Right atrium auricular region (tissue), 2 donors: Measurements from ENCODE around the gene CNNM2. TPM values are rescaled to one million over a fixed set of nuclear protein-coding genes. Genes with fewer than 3 reads are reported as not detected.

Experiments used
- DNase-seq: peaks from one replicate; pipeline ENCODE4 v3.0.0-alpha.2; 2019; ENCODE audit warnings: low spot score
- H3K27ac ChIP-seq, 2 donors: fragments of 200-600 bp; sonication (generic); 1 replicate in 1 of 2; 2 replicates in 1 of 2; pipeline ENCODE4 v1.5.1; 2016 to 2019
- H3K27me3 ChIP-seq, 2 donors: fragments of 200-600 bp; sonication (generic); one replicate each; pipeline versions ENCODE4 v1.5.1 to v1.6.0; 2017 to 2019
- H3K36me3 ChIP-seq: fragments of 200-600 bp; sonication (generic); one replicate; pipeline ENCODE4 v1.5.1; 2016
- H3K4me1 ChIP-seq, 2 donors: fragments of 200-600 bp; sonication (generic); one replicate each; pipeline versions ENCODE4 v1.5.1 to v1.6.0; 2017 to 2019
- H3K4me3 ChIP-seq, 2 donors: fragments of 200-600 bp; sonication (generic); 1 replicate in 1 of 2; 2 replicates in 1 of 2; pipeline ENCODE4 v1.5.1; 2017 to 2019; ENCODE audit warnings: mild to moderate bottlenecking in 1 of 2, moderate library complexity in 1 of 2
- H3K9me3 ChIP-seq, 2 donors: fragments of 200-600 bp; sonication (generic); one replicate each; pipeline ENCODE4 v1.5.1; 2019
- total RNA-seq, 2 donors: library from RNA; depleted of rRNA; stranded (reverse); fragments of >200 nt; gene quantifications; one replicate each; pipeline ENCODE4 v1.1.0, GENCODE V29; 2016
- TF ChIP-seq, protein P1 (sequence below), 2 donors: fragments of 200-600 bp; sonication (generic); IDR thresholded peaks; one replicate each; pipeline ENCODE4 v1.5.1; 2019; ENCODE audit warnings: antibody characterized with exemption in 2 of 2

CNNM2 gene
- total RNA-seq, 2 donors from 2014 or later = 3.3 to 4.1 TPM

DNA sequence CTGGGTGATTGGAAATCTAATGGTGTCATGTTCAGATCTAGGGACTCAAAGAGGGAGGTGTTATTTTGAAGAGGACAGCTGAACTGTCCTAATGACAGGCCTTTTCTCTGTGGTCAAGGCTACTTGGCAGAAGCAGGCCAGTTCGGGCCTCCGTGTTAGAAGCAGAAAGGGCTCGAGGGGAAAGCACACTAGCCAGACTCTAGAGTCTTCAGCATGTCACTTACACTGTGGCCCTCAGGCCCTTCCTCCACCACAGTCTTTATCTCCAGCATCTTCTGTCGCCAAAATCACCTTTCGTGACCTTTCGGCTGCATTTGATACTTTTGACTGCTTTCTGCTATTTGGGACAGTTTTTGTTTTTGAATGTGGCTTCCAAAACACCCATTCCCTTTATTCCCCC, 123.3 kb downstream of the CNNM2 start:
- TF ChIP-seq, protein P1, sequence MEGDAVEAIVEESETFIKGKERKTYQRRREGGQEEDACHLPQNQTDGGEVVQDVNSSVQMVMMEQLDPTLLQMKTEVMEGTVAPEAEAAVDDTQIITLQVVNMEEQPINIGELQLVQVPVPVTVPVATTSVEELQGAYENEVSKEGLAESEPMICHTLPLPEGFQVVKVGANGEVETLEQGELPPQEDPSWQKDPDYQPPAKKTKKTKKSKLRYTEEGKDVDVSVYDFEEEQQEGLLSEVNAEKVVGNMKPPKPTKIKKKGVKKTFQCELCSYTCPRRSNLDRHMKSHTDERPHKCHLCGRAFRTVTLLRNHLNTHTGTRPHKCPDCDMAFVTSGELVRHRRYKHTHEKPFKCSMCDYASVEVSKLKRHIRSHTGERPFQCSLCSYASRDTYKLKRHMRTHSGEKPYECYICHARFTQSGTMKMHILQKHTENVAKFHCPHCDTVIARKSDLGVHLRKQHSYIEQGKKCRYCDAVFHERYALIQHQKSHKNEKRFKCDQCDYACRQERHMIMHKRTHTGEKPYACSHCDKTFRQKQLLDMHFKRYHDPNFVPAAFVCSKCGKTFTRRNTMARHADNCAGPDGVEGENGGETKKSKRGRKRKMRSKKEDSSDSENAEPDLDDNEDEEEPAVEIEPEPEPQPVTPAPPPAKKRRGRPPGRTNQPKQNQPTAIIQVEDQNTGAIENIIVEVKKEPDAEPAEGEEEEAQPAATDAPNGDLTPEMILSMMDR (IDR thresholded peaks at IDR 0.05) = no peak
- no peak for DNase-seq
- no peaks in the 10 kb centered on the region for H3K27me3 ChIP-seq
- no peaks in the 10 kb centered on the region for H3K9me3 ChIP-seq
- no peak overlapping the region for H3K4me3 ChIP-seq
- H3K4me1 ChIP-seq = peaks cover 0 to 19% of the 10 kb centered on the region in 2 donors
- H3K27ac ChIP-seq = no peak overlapping the region
- H3K36me3 ChIP-seq = no peaks in the 10 kb centered on the region

DNA sequence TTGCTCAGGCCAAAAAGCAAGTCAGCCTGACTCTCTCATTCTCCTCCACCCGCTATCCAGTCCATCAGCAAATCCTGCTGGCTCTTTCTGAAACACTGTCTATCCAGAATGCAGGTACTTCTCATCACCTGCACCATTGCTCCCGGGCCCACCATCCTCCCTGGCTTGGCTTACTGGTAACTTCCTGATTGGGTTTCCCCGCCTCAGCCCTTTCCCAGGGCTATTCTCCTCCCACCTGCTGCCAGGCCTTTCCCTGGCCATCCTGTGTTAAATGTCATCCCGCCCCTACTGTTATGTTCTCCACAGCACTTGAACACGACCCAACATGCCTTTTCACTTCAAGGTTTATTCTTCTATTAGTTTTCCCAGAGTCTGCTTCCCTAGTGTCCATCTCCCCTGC, 124.0 kb downstream of the CNNM2 start:
- TF ChIP-seq, protein P1 (IDR thresholded peaks at IDR 0.05) = no peak
- DNase-seq = no peak
- Histone ChIP-seq H3K27ac (no peak overlapping the region), H3K36me3 (no peaks in the 10 kb centered on the region), H3K27me3 (no peaks in the 10 kb centered on the region), H3K4me1 (peaks cover 0 to 19% of the 10 kb centered on the region in 2 donors), H3K4me3 (no peak overlapping the region), H3K9me3 (no peaks in the 10 kb centered on the region)

DNA sequence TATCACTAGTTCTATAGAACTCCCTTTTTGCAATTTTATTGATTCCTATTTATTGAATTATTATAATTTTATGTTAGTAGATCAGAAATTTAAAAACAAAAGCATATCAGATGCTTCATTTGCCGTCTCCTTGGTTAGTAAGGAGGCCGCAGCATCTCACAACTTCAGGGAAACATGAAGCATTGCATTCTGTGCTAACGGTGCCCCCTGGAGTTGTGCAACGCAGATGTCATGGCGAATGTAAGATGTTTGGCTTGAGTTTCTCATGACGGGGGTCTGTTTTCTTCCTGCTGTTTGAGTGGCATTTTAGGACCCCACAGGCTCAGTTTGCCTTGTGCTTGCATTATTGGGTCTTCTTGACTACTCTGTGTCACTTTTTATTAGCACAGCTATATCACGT, 124.8 kb downstream of the CNNM2 start:
- Histone ChIP-seq H3K27ac (no peak overlapping the region), H3K36me3 (no peaks in the 10 kb centered on the region), H3K4me3 (no peak overlapping the region), H3K9me3 (no peaks in the 10 kb centered on the region), H3K27me3 (no peaks in the 10 kb centered on the region), H3K4me1 (peaks cover 0 to 19% of the 10 kb centered on the region in 2 donors)
- DNase-seq = no peak
- TF ChIP-seq, protein P1 (IDR thresholded peaks at IDR 0.05) = no peak

DNA sequence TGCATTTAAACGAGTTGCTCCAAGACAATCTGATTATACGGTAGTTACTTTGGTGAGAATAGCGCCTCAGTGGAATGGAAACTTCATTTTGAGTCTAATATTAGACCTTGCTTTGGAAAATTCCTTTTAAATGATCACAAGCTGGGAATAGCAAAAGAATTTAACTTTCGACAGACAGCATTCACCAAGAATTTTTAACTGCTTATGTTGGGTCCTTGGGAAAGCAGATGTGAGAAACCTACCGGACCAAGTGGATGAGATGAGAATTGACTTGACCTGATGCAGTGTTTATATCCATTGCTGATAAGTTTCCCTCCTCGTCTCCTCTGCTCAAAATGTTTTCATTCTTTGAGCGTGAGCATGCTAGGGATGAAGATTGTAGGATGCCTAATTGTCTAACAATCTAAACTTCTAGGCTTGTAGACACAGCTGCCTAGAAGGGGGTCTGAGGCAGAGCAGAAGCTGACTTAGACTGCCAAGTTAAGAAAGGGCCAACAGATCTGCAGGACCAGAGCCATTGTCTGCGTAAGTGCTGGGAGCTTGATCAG, 126.9 kb downstream of the CNNM2 start:
- Histone ChIP-seq H3K27ac (no peak overlapping the region), H3K36me3 (no peaks in the 10 kb centered on the region), H3K4me1 (peaks cover 0 to 19% of the 10 kb centered on the region in 2 donors), H3K9me3 (no peaks in the 10 kb centered on the region), H3K27me3 (no peaks in the 10 kb centered on the region), H3K4me3 (no peak overlapping the region)
- DNase-seq = no peak
- TF ChIP-seq, protein P1 (IDR thresholded peaks at IDR 0.05) = no peak

DNA sequence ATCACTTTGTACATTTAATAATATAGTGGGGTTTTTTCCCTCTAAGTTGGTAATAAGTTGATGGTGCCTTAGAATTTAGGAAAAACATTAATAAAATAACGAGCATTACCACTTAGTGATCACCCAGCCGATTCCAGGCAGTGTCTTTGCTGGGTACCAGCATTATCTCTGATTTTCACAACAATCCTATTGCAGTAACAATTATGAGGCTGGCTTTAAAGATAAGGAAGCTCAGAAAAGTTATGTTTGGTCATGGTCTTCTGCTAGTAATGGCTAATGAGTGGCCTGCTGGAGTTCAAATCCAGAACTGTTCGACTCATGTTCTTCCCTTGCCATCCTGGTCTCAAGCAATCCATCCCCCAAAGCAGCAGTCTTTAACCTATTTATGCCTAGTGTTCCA, 127.9 kb downstream of the CNNM2 start:
- TF ChIP-seq, protein P1 (IDR thresholded peaks at IDR 0.05) = no peak
- Histone ChIP-seq H3K36me3 (no peaks in the 10 kb centered on the region), H3K27ac (no peak overlapping the region)

DNA sequence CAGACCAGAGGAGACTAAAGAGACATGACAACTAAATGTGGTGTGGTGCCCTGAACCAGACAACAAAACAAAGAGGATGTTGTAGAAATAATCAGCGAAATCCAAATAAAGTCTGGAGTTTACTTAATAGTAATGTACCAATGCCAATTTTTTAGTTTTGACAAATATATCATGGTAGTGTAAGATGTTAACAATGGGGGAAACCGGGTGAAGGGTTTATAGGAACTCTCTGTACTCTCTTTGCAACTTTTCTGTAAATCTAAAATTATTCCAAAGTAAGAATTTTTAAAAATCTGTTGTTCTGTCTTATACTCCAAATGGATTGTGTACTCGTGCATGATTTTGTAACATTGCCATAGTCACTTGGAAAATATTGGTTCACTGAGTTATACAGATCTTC, 129.3 kb downstream of the CNNM2 start:
- Histone ChIP-seq H3K27ac (no peak overlapping the region), H3K36me3 (no peaks in the 10 kb centered on the region), H3K4me3 (no peak overlapping the region), H3K9me3 (no peaks in the 10 kb centered on the region), H3K4me1 (peaks cover 0 to 19% of the 10 kb centered on the region in 2 donors), H3K27me3 (no peaks in the 10 kb centered on the region)
- TF ChIP-seq, protein P1 (IDR thresholded peaks at IDR 0.05) = no peak
- DNase-seq = no peak

More for the DNA sequence above, 127.9 kb downstream of the CNNM2 start:
- H3K9me3 ChIP-seq = no peaks in the 10 kb centered on the region
- H3K27me3 ChIP-seq = no peaks in the 10 kb centered on the region
- DNase-seq = peak; percentile 5
- peaks cover 0 to 19% of the 10 kb centered on the region in 2 donors for H3K4me1 ChIP-seq
- H3K4me3 ChIP-seq = no peak overlapping the region
